ENCODE results near the gene AGAP1. TPM values are rescaled to one million over a fixed set of nuclear protein-coding genes. Genes with fewer than 3 reads are reported as not detected.

AGAP1 gene
- total RNA-seq, 1 experiment from 2014 or later = 25.8 TPM

DNA sequence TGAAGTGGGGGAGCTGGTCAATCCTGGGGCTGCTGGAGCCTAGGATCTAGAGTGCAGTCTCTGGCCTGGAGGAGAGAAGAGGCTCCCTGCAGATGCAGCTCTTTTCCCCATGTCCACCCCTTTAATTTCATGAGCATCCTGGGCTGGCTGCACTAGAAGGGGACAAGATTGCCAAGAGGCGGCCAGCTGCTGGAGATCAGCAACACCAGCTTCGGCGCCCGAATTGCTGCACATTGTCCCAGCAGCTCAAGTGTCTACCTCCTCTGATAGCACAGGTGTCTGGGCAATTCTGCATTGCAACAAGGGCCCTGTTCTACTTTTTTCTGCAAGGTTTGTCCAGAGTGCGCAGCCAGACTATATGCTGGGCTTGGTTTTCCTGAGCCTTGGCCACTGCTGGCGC is 125.7 kb downstream of the AGAP1 start:
- no peak for DNase-seq
- Histone ChIP-seq H3K4me2 (ENCODE audit: insufficient read depth, insufficient read length, low read length) (no peak overlapping the region), H3K79me1 (ENCODE audit: insufficient read depth, low read depth, low read length, poor library complexity, severe bottlenecking) (no peaks in the 10 kb centered on the region), H2AFZ (ENCODE audit: low read length) (no peak overlapping the region), H3K4me1 (ENCODE audit: insufficient read depth, low read length) (peaks cover 6% of the 10 kb centered on the region; the same call in 1 of the 2 replicates), H3K27me3 (ENCODE audit: insufficient read depth, low read length) (no peaks in the 10 kb centered on the region), H3K14ac (ENCODE audit: insufficient read depth, low read length) (no peak overlapping the region; the same call in 1 of the 2 replicates), H2BK5ac (ENCODE audit: insufficient read length, low read length) (no peak overlapping the region), H2AK5ac (ENCODE audit: insufficient read length, low read length) (no peak overlapping the region), H3K23me2 (ENCODE audit: insufficient read length, low read depth, low read length, poor library complexity, severe bottlenecking) (no peaks in the 10 kb centered on the region), H2BK15ac (ENCODE audit: low read depth, low read length) (no peak overlapping the region), H4K91ac (ENCODE audit: insufficient read length, low read depth, low read length) (no peak overlapping the region), H3K18ac (ENCODE audit: insufficient read length, low read depth, low read length) (no peak overlapping the region), H3K9ac (ENCODE audit: extremely low read depth, insufficient read length, low read length) (no peak overlapping the region), H4K5ac (ENCODE audit: insufficient read length, low read depth, low read length) (no peak overlapping the region), H3T11ph (ENCODE audit: low read length) (no peak overlapping the region), H2BK20ac (ENCODE audit: low read depth, low read length, poor library complexity, severe bottlenecking) (no peak overlapping the region), H2BK120ac (ENCODE audit: low read depth, low read length, poor library complexity, severe bottlenecking) (no peak overlapping the region), H2BK12ac (ENCODE audit: insufficient read length, low read depth, low read length) (no peak overlapping the region), H3K9me3 (ENCODE audit: control insufficient read depth, low read depth, low read length) (no peaks in the 10 kb centered on the region), H3K23ac (ENCODE audit: insufficient read length, low read depth, low read length) (no peak overlapping the region), H3K27ac (ENCODE audit: insufficient read length, low read depth, low read length) (no peak overlapping the region), H3K79me2 (ENCODE audit: insufficient read depth, low read length) (peaks cover 6% of the 10 kb centered on the region), H3K56ac (ENCODE audit: insufficient read length, low read depth, low read length) (no peak overlapping the region), H4K8ac (replicated peaks; ENCODE audit: insufficient read length, low read depth, low read length) (no peak overlapping the region), H4K20me1 (ENCODE audit: control insufficient read depth, insufficient read depth, insufficient read length) (no peaks in the 10 kb centered on the region), H3K4ac (ENCODE audit: low read depth, low read length) (no peak overlapping the region)
- no peaks in the 10 kb centered on the region for H3K27me3 Mint-ChIP-seq (ENCODE audit: low read depth)
- no CpG with 5 or more reads among the region's 6 CpGs for WGBS (ENCODE audit: extremely low coverage, insufficient read length, low lambda C conversion rate)
- peaks cover 11 to 12% of the 10 kb centered on the region in 2 experiments for H3K4me1 Mint-ChIP-seq
- H3K36me3 Mint-ChIP-seq (ENCODE audit: insufficient read depth in 1 of 3, low read depth in 3 of 3) = peaks cover under 1 to 3% (median under 1%) of the 10 kb centered on the region in 3 experiments; a peak in 3 of 7 replicates
- TF ChIP-seq, protein P1, sequence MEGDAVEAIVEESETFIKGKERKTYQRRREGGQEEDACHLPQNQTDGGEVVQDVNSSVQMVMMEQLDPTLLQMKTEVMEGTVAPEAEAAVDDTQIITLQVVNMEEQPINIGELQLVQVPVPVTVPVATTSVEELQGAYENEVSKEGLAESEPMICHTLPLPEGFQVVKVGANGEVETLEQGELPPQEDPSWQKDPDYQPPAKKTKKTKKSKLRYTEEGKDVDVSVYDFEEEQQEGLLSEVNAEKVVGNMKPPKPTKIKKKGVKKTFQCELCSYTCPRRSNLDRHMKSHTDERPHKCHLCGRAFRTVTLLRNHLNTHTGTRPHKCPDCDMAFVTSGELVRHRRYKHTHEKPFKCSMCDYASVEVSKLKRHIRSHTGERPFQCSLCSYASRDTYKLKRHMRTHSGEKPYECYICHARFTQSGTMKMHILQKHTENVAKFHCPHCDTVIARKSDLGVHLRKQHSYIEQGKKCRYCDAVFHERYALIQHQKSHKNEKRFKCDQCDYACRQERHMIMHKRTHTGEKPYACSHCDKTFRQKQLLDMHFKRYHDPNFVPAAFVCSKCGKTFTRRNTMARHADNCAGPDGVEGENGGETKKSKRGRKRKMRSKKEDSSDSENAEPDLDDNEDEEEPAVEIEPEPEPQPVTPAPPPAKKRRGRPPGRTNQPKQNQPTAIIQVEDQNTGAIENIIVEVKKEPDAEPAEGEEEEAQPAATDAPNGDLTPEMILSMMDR (conservative IDR thresholded peaks at IDR 0.05) = no peak
- H3K27ac Mint-ChIP-seq = no peak overlapping the region
- no peak overlapping the region for H3K4me3 Mint-ChIP-seq
- H3K9me3 Mint-ChIP-seq = peaks cover 0 to 4% of the 10 kb centered on the region in 2 experiments; a peak in 1 of 5 replicates

Measured in H9 (cell line).